Measurements from ENCODE around the gene GUCY2D.
A peak's percentile ranks its signal among the peaks of the same experiment; 100 is the strongest.

Gene GUCY2D

GRCh38 chr17:8005357-8005756 lies 2.9 kb downstream of the GUCY2D start:
- no peaks in the 10 kb centered on the region for H3K36me3 ChIP-seq (ENCODE audit: control insufficient read depth in 1 of 2, insufficient read depth in 2 of 2, low read length in 2 of 2)
- no peak overlapping the region for H3K27ac ChIP-seq (ENCODE audit: low read depth, low read length)
- H3K4me3 ChIP-seq (ENCODE audit: low read depth in 1 of 2, low read length in 2 of 2): no peak overlapping the region
- H3K9me3 ChIP-seq (ENCODE audit: control insufficient read depth in 1 of 2, low read length in 2 of 2): no peaks in the 10 kb centered on the region
- H3K9ac ChIP-seq (ENCODE audit: low read depth in 1 of 2, low read length in 2 of 2): no peak overlapping the region
- H3K4me1 ChIP-seq (ENCODE audit: control insufficient read depth in 1 of 2, insufficient read depth in 2 of 2, low read length in 2 of 2): peaks cover 9% of the 10 kb centered on the region in 2 donors
- H3K27me3 ChIP-seq (ENCODE audit: control insufficient read depth in 1 of 2, insufficient read depth in 2 of 2, low read length in 2 of 2): peaks cover 48 to 50% of the 10 kb centered on the region in 2 donors

GRCh38 chr17:8005967-8006730 lies 3.7 kb downstream of the GUCY2D start:
- H3K27ac ChIP-seq (ENCODE audit: low read depth, low read length): no peak overlapping the region
- H3K4me1 ChIP-seq (ENCODE audit: control insufficient read depth in 1 of 2, insufficient read depth in 2 of 2, low read length in 2 of 2): peaks cover 9% of the 10 kb centered on the region in 2 donors
- no peaks in the 10 kb centered on the region for H3K36me3 ChIP-seq (ENCODE audit: control insufficient read depth in 1 of 2, insufficient read depth in 2 of 2, low read length in 2 of 2)
- no peak overlapping the region for H3K4me3 ChIP-seq (ENCODE audit: low read depth in 1 of 2, low read length in 2 of 2)
- no peaks in the 10 kb centered on the region for H3K9me3 ChIP-seq (ENCODE audit: control insufficient read depth in 1 of 2, low read length in 2 of 2)
- peaks cover 40 to 42% of the 10 kb centered on the region in 2 donors for H3K27me3 ChIP-seq (ENCODE audit: control insufficient read depth in 1 of 2, insufficient read depth in 2 of 2, low read length in 2 of 2)
- no peak overlapping the region for H3K9ac ChIP-seq (ENCODE audit: low read depth in 1 of 2, low read length in 2 of 2)

GRCh38 chr17:8006836-8007680 lies 4.6 kb downstream of the GUCY2D start:
- Histone ChIP-seq H3K27me3 (ENCODE audit: control insufficient read depth in 1 of 2, insufficient read depth in 2 of 2, low read length in 2 of 2) (peaks cover 37% of the 10 kb centered on the region in 2 donors), H3K9me3 (ENCODE audit: control insufficient read depth in 1 of 2, low read length in 2 of 2) (no peaks in the 10 kb centered on the region), H3K4me3 (ENCODE audit: low read depth in 1 of 2, low read length in 2 of 2) (no peak overlapping the region), H3K27ac (ENCODE audit: low read depth, low read length) (no peak overlapping the region), H3K4me1 (ENCODE audit: control insufficient read depth in 1 of 2, insufficient read depth in 2 of 2, low read length in 2 of 2) (peaks cover 6% of the 10 kb centered on the region in 2 donors), H3K36me3 (ENCODE audit: control insufficient read depth in 1 of 2, insufficient read depth in 2 of 2, low read length in 2 of 2) (no peaks in the 10 kb centered on the region), H3K9ac (ENCODE audit: low read depth in 1 of 2, low read length in 2 of 2) (no peak overlapping the region)

- Histone ChIP-seq H3K4me1 (ENCODE audit: control insufficient read depth in 1 of 2, insufficient read depth in 2 of 2, low read length in 2 of 2) (no peaks in the 10 kb centered on the region), H3K27ac (ENCODE audit: low read depth, low read length) (no peak overlapping the region), H3K4me3 (ENCODE audit: low read depth in 1 of 2, low read length in 2 of 2) (no peak overlapping the region), H3K9me3 (ENCODE audit: control insufficient read depth in 1 of 2, low read length in 2 of 2) (no peaks in the 10 kb centered on the region), H3K36me3 (ENCODE audit: control insufficient read depth in 1 of 2, insufficient read depth in 2 of 2, low read length in 2 of 2) (no peaks in the 10 kb centered on the region), H3K9ac (ENCODE audit: low read depth in 1 of 2, low read length in 2 of 2) (no peak overlapping the region), H3K27me3 (ENCODE audit: control insufficient read depth in 1 of 2, insufficient read depth in 2 of 2, low read length in 2 of 2) (peaks cover 31 to 36% of the 10 kb centered on the region in 2 donors)
Observed at GRCh38 chr17:8007836-8008235, 5.4 kb downstream of the GUCY2D start.

- Histone ChIP-seq H3K27ac (ENCODE audit: low read depth, low read length) (no peak overlapping the region), H3K27me3 (ENCODE audit: control insufficient read depth in 1 of 2, insufficient read depth in 2 of 2, low read length in 2 of 2) (peaks cover 0 to 23% of the 10 kb centered on the region in 2 donors), H3K4me3 (ENCODE audit: low read depth in 1 of 2, low read length in 2 of 2) (no peak overlapping the region), H3K9me3 (ENCODE audit: control insufficient read depth in 1 of 2, low read length in 2 of 2) (no peaks in the 10 kb centered on the region), H3K4me1 (ENCODE audit: control insufficient read depth in 1 of 2, insufficient read depth in 2 of 2, low read length in 2 of 2) (peaks cover 11 to 15% of the 10 kb centered on the region in 2 donors), H3K9ac (ENCODE audit: low read depth in 1 of 2, low read length in 2 of 2) (no peak overlapping the region), H3K36me3 (ENCODE audit: control insufficient read depth in 1 of 2, insufficient read depth in 2 of 2, low read length in 2 of 2) (no peaks in the 10 kb centered on the region)
Observed at GRCh38 chr17:8012045-8012580, 9.7 kb downstream of the GUCY2D start.

GRCh38 chr17:8012996-8013640 lies 10.7 kb downstream of the GUCY2D start:
- Histone ChIP-seq H3K4me1 (ENCODE audit: control insufficient read depth in 1 of 2, insufficient read depth in 2 of 2, low read length in 2 of 2) (peaks cover 15 to 17% of the 10 kb centered on the region in 2 donors), H3K4me3 (ENCODE audit: low read depth in 1 of 2, low read length in 2 of 2) (no peak overlapping the region), H3K27ac (ENCODE audit: low read depth, low read length) (no peak overlapping the region), H3K27me3 (ENCODE audit: control insufficient read depth in 1 of 2, insufficient read depth in 2 of 2, low read length in 2 of 2) (peaks cover 0 to 23% of the 10 kb centered on the region in 2 donors), H3K36me3 (ENCODE audit: control insufficient read depth in 1 of 2, insufficient read depth in 2 of 2, low read length in 2 of 2) (no peaks in the 10 kb centered on the region), H3K9ac (ENCODE audit: low read depth in 1 of 2, low read length in 2 of 2) (no peak overlapping the region), H3K9me3 (ENCODE audit: control insufficient read depth in 1 of 2, low read length in 2 of 2) (no peaks in the 10 kb centered on the region)

GRCh38 chr17:8013731-8014557 lies 11.5 kb downstream of the GUCY2D start:
- Histone ChIP-seq H3K9me3 (ENCODE audit: control insufficient read depth in 1 of 2, low read length in 2 of 2) (no peaks in the 10 kb centered on the region), H3K36me3 (ENCODE audit: control insufficient read depth in 1 of 2, insufficient read depth in 2 of 2, low read length in 2 of 2) (no peaks in the 10 kb centered on the region)

GRCh38 chr17:8014558-8014850 lies 12.1 kb downstream of the GUCY2D start:
- no peak overlapping the region for H3K4me3 ChIP-seq (ENCODE audit: low read depth in 1 of 2, low read length in 2 of 2)
- no peaks in the 10 kb centered on the region for H3K9me3 ChIP-seq (ENCODE audit: control insufficient read depth in 1 of 2, low read length in 2 of 2)
- no peaks in the 10 kb centered on the region for H3K36me3 ChIP-seq (ENCODE audit: control insufficient read depth in 1 of 2, insufficient read depth in 2 of 2, low read length in 2 of 2)
- peaks cover 15 to 17% of the 10 kb centered on the region in 2 donors for H3K4me1 ChIP-seq (ENCODE audit: control insufficient read depth in 1 of 2, insufficient read depth in 2 of 2, low read length in 2 of 2)
- peaks cover 0 to 23% of the 10 kb centered on the region in 2 donors for H3K27me3 ChIP-seq (ENCODE audit: control insufficient read depth in 1 of 2, insufficient read depth in 2 of 2, low read length in 2 of 2)
- H3K9ac ChIP-seq (ENCODE audit: low read depth in 1 of 2, low read length in 2 of 2): no peak overlapping the region
- H3K27ac ChIP-seq (ENCODE audit: low read depth, low read length): no peak overlapping the region

More at GRCh38 chr17:8013731-8014557, 11.5 kb downstream of the GUCY2D start:
- peaks cover 15 to 17% of the 10 kb centered on the region in 2 donors for H3K4me1 ChIP-seq (ENCODE audit: control insufficient read depth in 1 of 2, insufficient read depth in 2 of 2, low read length in 2 of 2)
- H3K4me3 ChIP-seq (ENCODE audit: low read depth in 1 of 2, low read length in 2 of 2): no peak overlapping the region
- H3K9ac ChIP-seq (ENCODE audit: low read depth in 1 of 2, low read length in 2 of 2): no peak overlapping the region
- no peak overlapping the region for H3K27ac ChIP-seq (ENCODE audit: low read depth, low read length)
- peaks cover 0 to 23% of the 10 kb centered on the region in 2 donors for H3K27me3 ChIP-seq (ENCODE audit: control insufficient read depth in 1 of 2, insufficient read depth in 2 of 2, low read length in 2 of 2)

GRCh38 chr17:8015236-8015956 lies 13.0 kb downstream of the GUCY2D start:
- Histone ChIP-seq H3K9me3 (ENCODE audit: control insufficient read depth in 1 of 2, low read length in 2 of 2) (no peaks in the 10 kb centered on the region), H3K4me3 (ENCODE audit: low read depth in 1 of 2, low read length in 2 of 2) (peak overlapping the region in 1 of 2 donors; percentile 65), H3K27me3 (ENCODE audit: control insufficient read depth in 1 of 2, insufficient read depth in 2 of 2, low read length in 2 of 2) (peaks cover 0 to 23% of the 10 kb centered on the region in 2 donors), H3K27ac (ENCODE audit: low read depth, low read length) (no peak overlapping the region), H3K4me1 (ENCODE audit: control insufficient read depth in 1 of 2, insufficient read depth in 2 of 2, low read length in 2 of 2) (peaks cover 15 to 17% of the 10 kb centered on the region in 2 donors), H3K36me3 (ENCODE audit: control insufficient read depth in 1 of 2, insufficient read depth in 2 of 2, low read length in 2 of 2) (no peaks in the 10 kb centered on the region), H3K9ac (ENCODE audit: low read depth in 1 of 2, low read length in 2 of 2) (peak overlapping the region in 1 of 2 donors; percentile 43)

All from duodenal mucosa (tissue), 2 donors.